K562 (cell line): ENCODE measurements around the gene C1orf122. TPM values are rescaled to one million over a fixed set of nuclear protein-coding genes. Genes with fewer than 3 reads are reported as not detected.

Experiments
- ARID3B ChIP-seq: fragments of 250-450 bp; sonication (Bioruptor Pico); IDR thresholded peaks from 2 replicates; pipeline ENCODE4 v1.4.0; 2020; ENCODE audit warnings: borderline replicate concordance
- ARNT ChIP-seq, 2 experiments: fragments of 450-650 bp; IDR thresholded peaks; 2 replicates each; pipeline ENCODE4 v1.6.1; 2016; ENCODE audit warnings: mild to moderate bottlenecking in 1 of 2
- CBFA2T3 ChIP-seq: fragments of 450-650 bp; IDR thresholded peaks from 2 replicates; pipeline ENCODE4 v1.6.1; 2017
- CBX8 ChIP-seq: fragments of 200-600 bp; sonication (generic); IDR thresholded peaks from 2 replicates; pipeline ENCODE4 v1.6.1; 2012; ENCODE audit warnings: borderline replicate concordance, mixed run types, low read depth, mild to moderate bottlenecking, moderate library complexity, mixed read lengths, low read length, control low read depth, inconsistent platforms; ENCODE audit not compliant: poor library complexity, severe bottlenecking; ENCODE audit errors: extremely low read depth
- CHD2 ChIP-seq: IDR thresholded peaks from 2 replicates; pipeline ENCODE4 v1.6.1; 2011; ENCODE audit warnings: low read depth, low read length
- ESRRA ChIP-seq: fragments of 450-650 bp; IDR thresholded peaks from 2 replicates; pipeline ENCODE4 v1.6.1; 2014; ENCODE audit warnings: low read depth, mild to moderate bottlenecking, moderate library complexity, borderline replicate concordance
- GATA2 ChIP-seq: sonication (generic); formaldehyde crosslinking; IDR thresholded peaks from 2 replicates; pipeline ENCODE4 v1.4.0; 2020; ENCODE audit warnings: mild to moderate bottlenecking, missing genetic modification reagents
- PCBP1 ChIP-seq: fragments of 200-400 bp; formaldehyde crosslinking; IDR thresholded peaks from 2 replicates; pipeline ENCODE4 v1.6.1; 2018; ENCODE audit warnings: mild to moderate bottlenecking, low read depth, low read length; ENCODE audit not compliant: poor library complexity, severe bottlenecking
- POLR2A ChIP-seq: fragments of 450-650 bp; conservative IDR thresholded peaks from 2 replicates; pipeline ENCODE4 v1.6.1; 2016
- PPARD ChIP-seq: fragments of 250-450 bp; sonication (Bioruptor Pico); IDR thresholded peaks from 2 replicates; pipeline ENCODE4 v1.8.0; 2022; ENCODE audit warnings: inconsistent platforms, mild to moderate bottlenecking, moderate library complexity
- RAD51 ChIP-seq: fragments of 450-650 bp; IDR thresholded peaks from 2 replicates; pipeline ENCODE4 v1.7.1; 2016; ENCODE audit warnings: low read depth, mild to moderate bottlenecking, borderline replicate concordance
- RFX7 ChIP-seq: fragments of 250-450 bp; sonication (Bioruptor Pico); IDR thresholded peaks from 2 replicates; pipeline ENCODE4 v1.5.1; 2021; ENCODE audit warnings: mild to moderate bottlenecking
- TBP ChIP-seq: optimal IDR thresholded peaks from 2 replicates; pipeline ENCODE3; 2011; ENCODE audit warnings: low read depth, low read length, improper control_type of control experiment
- USF1 ChIP-seq: sonication (generic); formaldehyde crosslinking; IDR thresholded peaks from 2 replicates; pipeline ENCODE4 v1.9.0; 2022; ENCODE audit warnings: mild to moderate bottlenecking, missing genetic modification reagents
- ZEB2 ChIP-seq: fragments of 450-650 bp; IDR thresholded peaks from 2 replicates; pipeline ENCODE4 v1.6.1; 2016
- ZKSCAN8 ChIP-seq: fragments of 200-800 bp; sonication (Bioruptor generic); IDR thresholded peaks from 2 replicates; pipeline ENCODE4 v1.6.1; 2016; ENCODE audit warnings: missing genetic modification characterization, missing compliant biosample characterization
- ZNF23 ChIP-seq: fragments of 250-450 bp; sonication (Bioruptor Pico); IDR thresholded peaks from 2 replicates; pipeline ENCODE4 v1.4.0; 2020; ENCODE audit warnings: mild to moderate bottlenecking
- ZNF398 ChIP-seq: fragments of 250-450 bp; sonication (Bioruptor Pico); IDR thresholded peaks from 2 replicates; pipeline ENCODE4 v1.8.0; 2021; ENCODE audit warnings: moderate library complexity, mild to moderate bottlenecking, inconsistent platforms
- ZNF445 ChIP-seq: fragments of 250-450 bp; sonication (Bioruptor Pico); IDR thresholded peaks from 2 replicates; pipeline ENCODE4 v1.4.0; 2020; ENCODE audit warnings: low read depth, mild to moderate bottlenecking, moderate library complexity
- ZNF518B ChIP-seq: fragments of 250-450 bp; sonication (Bioruptor Pico); IDR thresholded peaks from 2 replicates; pipeline ENCODE4 v1.5.0; 2021; ENCODE audit warnings: mild to moderate bottlenecking, moderate library complexity
- polyA plus RNA-seq, 8 experiments: library from polyadenylated mRNA; depleted of rRNA in 4 of 8; stranded (reverse) in 5 of 8; unstranded in 3 of 8; fragments of >200 nt; fragmentation: Nextera tagmentation in 2 of 8; fragmentation: Illumina TruSeq in 1 of 8; extraction: Ambion mirVana in 2 of 8; extraction: Trizol in 1 of 8; gene quantifications; 2 replicates each; pipeline versions ENCODE4 v1.2.1 to v1.2.3, GENCODE V29; 2011 to 2014; ENCODE audit warnings: inconsistent platforms in 1 of 8, missing spikeins in 1 of 8
- total RNA-seq, 7 experiments: library from RNA; depleted of rRNA in 6 of 7; stranded (reverse); fragments of >200 nt in 6 of 7; fragmentation: Illumina TruSeq in 2 of 7; extraction: Trizol in 2 of 7; gene quantifications; 2 replicates each; pipeline versions ENCODE4 v1.2.1 to v1.2.3, GENCODE V29; 2011 to 2021; ENCODE audit warnings: low replicate concordance in 1 of 7

Gene C1orf122
- total and polyA plus RNA-seq, 9 of the 15 experiments (the other 6 are each of a cell fraction or from before 2014, with no cell fraction given), result 3.6 to 70.9 (median 17.3) TPM

GRCh38 chr1:37807555-37808368 lies at the start of gene C1orf122, which contains the start of gene YRDC (continued):
- peak; percentile 33 for TF ChIP-seq PCBP1
- no peak for TF ChIP-seq GATA2
- TF ChIP-seq ARID3B (CRISPR knock-in tag), result no peak
- TF ChIP-seq ZNF398 (CRISPR knock-in tag), result no peak
- TF ChIP-seq RAD51, result no peak
- TF ChIP-seq CHD2, result no peak
- no peak for TF ChIP-seq RFX7 (CRISPR knock-in tag)
- no peak for TF ChIP-seq ZNF23 (CRISPR knock-in tag)
- TF ChIP-seq ZKSCAN8 (CRISPR knock-in tag), result no peak
- no peak for TF ChIP-seq ZNF445
- TF ChIP-seq ESRRA, result no peak
- no peak for TF ChIP-seq ZNF518B (CRISPR knock-in tag)
- peak; percentile 82 for TF ChIP-seq POLR2A
- no peak for TF ChIP-seq USF1
- no peak for TF ChIP-seq PPARD (CRISPR knock-in tag)
- TF ChIP-seq TBP, result peak; percentile 54
- TF ChIP-seq ZEB2, result no peak
- no peak for TF ChIP-seq CBX8
- TF ChIP-seq ARNT (IDR thresholded peaks at IDR 0.05), result no peak
- TF ChIP-seq CBFA2T3, result no peak
